HepG2 (cell line): ENCODE results near the gene TANGO2. TPM values are rescaled to one million over a fixed set of nuclear protein-coding genes. Genes with fewer than 3 reads are reported as not detected.
A peak's percentile ranks its signal among the peaks of the same experiment; 100 is the strongest.

Experiments
- ATAC-seq: fragments of 200-7000 bp; cut with Tn5 transposase; 3 replicates; pipeline ENCODE4 v1.9.1; 2020; ENCODE audit warnings: mild to moderate bottlenecking, moderate library complexity
- BruUV-seq: library from RNA; stranded (reverse); fragments of 400-500 nt; replicated peaks from 2 replicates; lab custom pipeline; 2021; lab: Mats Ljungman, UMichigan
- CTCF ChIA-PET: fragments of 300-600 bp; formaldehyde crosslinking; extraction: SDS; loops from one replicate; lab custom pipeline; 2021; ENCODE audit warnings: low total read pairs, inconsistent platforms, low intra/inter-chr PET ratio; lab: Yijun Ruan, JAX
- POLR2A ChIA-PET: fragments of 350-600 bp; sonication (Branson Sonifier 250); formaldehyde crosslinking; loops from one replicate; lab custom pipeline; 2020; ENCODE audit warnings: antibody characterized with exemption, inconsistent platforms; lab: Yijun Ruan, JAX
- DNase-seq: peaks from one replicate; pipeline ENCODE4 v3.0.0-alpha.2; 2015; ENCODE audit warnings: low spot score
- FAIRE-seq: peaks from 3 replicates; lab custom pipeline; 2011; peaks lifted over from hg19 to GRCh38; lab: Jason Lieb, UNC
- H2AFZ ChIP-seq: one replicate; pipeline ENCODE4 v1.6.1; 2011; ENCODE audit warnings: low read length, inconsistent platforms
- H3K27ac ChIP-seq: fragments of 300-600 bp; 3 replicates; pipeline ENCODE4 v1.8.0; 2011; ENCODE audit warnings: mixed run types, mild to moderate bottlenecking, mixed read lengths, low read length, inconsistent platforms; ENCODE audit not compliant: insufficient read depth; ENCODE audit errors: extremely low read length
- H3K27me3 ChIP-seq, 2 experiments: fragments of 200-600 bp in 1 of 2; 2 replicates in 1 of 2; 3 replicates in 1 of 2; pipeline versions ENCODE4 v1.6.0 to v1.8.0; 2011; ENCODE audit warnings: low read length in 2 of 2, mild to moderate bottlenecking in 2 of 2, moderate library complexity in 2 of 2, inconsistent platforms in 1 of 2; ENCODE audit not compliant: insufficient read depth in 2 of 2, control insufficient read depth in 1 of 2
- H3K36me3 ChIP-seq, 2 experiments: fragments of 200-600 bp in 1 of 2; replicated peaks in 1 of 2; 2 replicates in 1 of 2; 3 replicates in 1 of 2; pipeline versions ENCODE4 v1.5.1 to v1.8.0; 2011; ENCODE audit warnings: low read length in 2 of 2, inconsistent platforms in 1 of 2; ENCODE audit not compliant: insufficient read depth in 2 of 2, control insufficient read depth in 1 of 2
- H3K4me1 ChIP-seq: 2 replicates; pipeline ENCODE4 v1.5.1; 2012; ENCODE audit warnings: low read length, inconsistent platforms; ENCODE audit not compliant: insufficient read depth
- H3K4me2 ChIP-seq: 2 replicates; pipeline ENCODE4 v1.6.0; 2011; ENCODE audit warnings: low read depth, low read length, inconsistent platforms
- H3K4me3 ChIP-seq, 3 experiments: fragments of 200-600 bp in 1 of 3; sonication (generic), shearing (Covaris generic) in 1 of 3; replicated peaks in 1 of 3; 2 replicates each; pipeline ENCODE4 v1.5.1; 2011 to 2016; ENCODE audit warnings: low read length in 3 of 3, inconsistent platforms in 2 of 3, low read depth in 2 of 3, mild to moderate bottlenecking in 2 of 3, control low read depth in 1 of 3, mixed read lengths in 1 of 3; ENCODE audit not compliant: insufficient read depth in 1 of 3
- H3K79me2 ChIP-seq: one replicate; pipeline ENCODE4 v1.6.1; 2011; ENCODE audit warnings: low read length, inconsistent platforms; ENCODE audit not compliant: insufficient read depth
- H3K9ac ChIP-seq: 2 replicates; pipeline ENCODE4 v1.6.0; 2011; ENCODE audit warnings: mild to moderate bottlenecking, low read depth, low read length, inconsistent platforms; ENCODE audit not compliant: insufficient read depth
- H3K9me3 ChIP-seq: 2 replicates; pipeline ENCODE4 v1.5.1; 2012; ENCODE audit warnings: mild to moderate bottlenecking, low read length
- H4K20me1 ChIP-seq: 2 replicates; pipeline ENCODE4 v1.6.0; 2011; ENCODE audit warnings: inconsistent platforms, mild to moderate bottlenecking, low read length, moderate library complexity; ENCODE audit not compliant: insufficient read depth
- RAD51 ChIP-seq: fragments of 450-650 bp; IDR thresholded peaks from 2 replicates; pipeline ENCODE4 v1.6.1; 2016; ENCODE audit warnings: borderline replicate concordance
- SMC3 ChIP-seq: IDR thresholded peaks from 2 replicates; pipeline ENCODE4 v1.6.1; 2011; ENCODE audit warnings: low read length, improper control_type of control experiment
- STAG1 ChIP-seq: sonication (generic); formaldehyde crosslinking; IDR thresholded peaks from 2 replicates; pipeline ENCODE4 v1.4.0; 2020; ENCODE audit warnings: missing genetic modification reagents
- ZNF292 ChIP-seq: sonication (generic); formaldehyde crosslinking; IDR thresholded peaks from 2 replicates; pipeline ENCODE4 v1.8.1; 2022; ENCODE audit warnings: mild to moderate bottlenecking, low read depth, missing genetic modification reagents, borderline replicate concordance
- ZNF567 ChIP-seq: sonication (generic); formaldehyde crosslinking; IDR thresholded peaks from 2 replicates; pipeline ENCODE4 v1.8.1; 2023; ENCODE audit warnings: mild to moderate bottlenecking, missing genetic modification reagents, borderline replicate concordance
- WGBS: methylation state at CpG from one replicate; pipeline ENCODE4 v1.1.6; 2017; ENCODE audit warnings: low lambda C conversion rate; 5-methylcytosine and 5-hydroxymethylcytosine counted together
- in situ Hi-C: cut with HindIII; loops from 2 replicates; pipeline ENCODE4 v1.10.0; 2017; ENCODE audit warnings: low pct_unique_long_range_greater_than_20kb; ENCODE audit not compliant: extremely low pct_ligation_motif_present
- intact Hi-C: fragments of 100-400 bp; cut with micrococcal nuclease; formaldehyde crosslinking; loops from one replicate; pipeline ENCODE4 v1.10.0; 2022; ENCODE audit not compliant: unreplicated experiment
- polyA plus RNA-seq, 8 experiments: library from polyadenylated mRNA; depleted of rRNA in 3 of 8; stranded (reverse) in 7 of 8; unstranded in 1 of 8; fragments of >200 nt; fragmentation: Illumina TruSeq in 4 of 8; extraction: Trizol in 4 of 8; gene quantifications; 2 replicates each; pipeline versions ENCODE4 v1.2.1 to v1.2.3, GENCODE V29; 2011 to 2016; ENCODE audit warnings: low read depth in 4 of 8, missing spikeins in 1 of 8, mixed read lengths in 1 of 8; ENCODE audit not compliant: insufficient read depth in 1 of 8
- total RNA-seq, 5 experiments: library from RNA; depleted of rRNA; stranded (reverse); fragments of >200 nt; fragmentation: Illumina TruSeq; extraction: Trizol; gene quantifications; 2 replicates each; pipeline ENCODE4 v1.2.3, GENCODE V29; 2016; ENCODE audit warnings: low read depth in 1 of 5
- TF ChIP-seq, protein P1 (sequence below): sonication (generic); formaldehyde crosslinking; IDR thresholded peaks from 2 replicates; pipeline ENCODE4 v1.5.0; 2020; ENCODE audit warnings: mild to moderate bottlenecking, missing genetic modification reagents
- TF ChIP-seq, protein P2 (sequence below): sonication (generic); formaldehyde crosslinking; IDR thresholded peaks from 2 replicates; pipeline ENCODE4 v1.5.0; 2020; ENCODE audit warnings: mild to moderate bottlenecking, missing genetic modification reagents, moderate library complexity

TANGO2 gene
- total and polyA plus RNA-seq, 2 of the 13 experiments (the other 11 are each of a cell fraction or from before 2014, with no cell fraction given): 12.9 to 14.8 TPM

GRCh38 chr22:20027966-20028854 lies 7.3 kb downstream of the TANGO2 start:
- ChIA-PET POLR2A (no interaction called here), CTCF (interaction anchor here (2.0 kb wide), 1 partner anchor 58 kb away, joined by 12 read pairs; no protein-coding TSS in a partner anchor)
- Histone ChIP-seq H3K36me3 (peaks cover 0 to 2% of the 10 kb centered on the region in 2 experiments; a peak in 2 of 5 replicates), H3K4me2 (no peak overlapping the region), H3K9me3 (no peaks in the 10 kb centered on the region), H3K4me3 (no peak overlapping the region), H3K4me1 (no peaks in the 10 kb centered on the region), H4K20me1 (no peaks in the 10 kb centered on the region), H3K27ac (no peak overlapping the region), H3K79me2 (no peaks in the 10 kb centered on the region), H2AFZ (no peak overlapping the region), H3K9ac (no peak overlapping the region), H3K27me3 (no peaks in the 10 kb centered on the region)
- ATAC-seq (peak; percentile 30; the same call in 1 of the 3 replicates), FAIRE-seq (no peak), DNase-seq (no peak)
- no TSS peak for BruUV-seq
- in situ Hi-C loops (no loop called here), intact Hi-C loops (no loop called here)
- WGBS: 91% methylated on average over 10 of the region's 12 CpGs
- TF ChIP-seq RAD51: no peak
- TF ChIP-seq, protein P1, sequence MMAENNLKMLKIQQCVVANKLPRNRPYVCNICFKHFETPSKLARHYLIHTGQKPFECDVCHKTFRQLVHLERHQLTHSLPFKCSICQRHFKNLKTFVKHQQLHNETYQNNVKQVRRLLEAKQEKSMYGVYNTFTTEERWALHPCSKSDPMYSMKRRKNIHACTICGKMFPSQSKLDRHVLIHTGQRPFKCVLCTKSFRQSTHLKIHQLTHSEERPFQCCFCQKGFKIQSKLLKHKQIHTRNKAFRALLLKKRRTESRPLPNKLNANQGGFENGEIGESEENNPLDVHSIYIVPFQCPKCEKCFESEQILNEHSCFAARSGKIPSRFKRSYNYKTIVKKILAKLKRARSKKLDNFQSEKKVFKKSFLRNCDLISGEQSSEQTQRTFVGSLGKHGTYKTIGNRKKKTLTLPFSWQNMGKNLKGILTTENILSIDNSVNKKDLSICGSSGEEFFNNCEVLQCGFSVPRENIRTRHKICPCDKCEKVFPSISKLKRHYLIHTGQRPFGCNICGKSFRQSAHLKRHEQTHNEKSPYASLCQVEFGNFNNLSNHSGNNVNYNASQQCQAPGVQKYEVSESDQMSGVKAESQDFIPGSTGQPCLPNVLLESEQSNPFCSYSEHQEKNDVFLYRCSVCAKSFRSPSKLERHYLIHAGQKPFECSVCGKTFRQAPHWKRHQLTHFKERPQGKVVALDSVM: peak; percentile 51; the same call in 1 of the 2 replicates
- TF ChIP-seq, protein P2, sequence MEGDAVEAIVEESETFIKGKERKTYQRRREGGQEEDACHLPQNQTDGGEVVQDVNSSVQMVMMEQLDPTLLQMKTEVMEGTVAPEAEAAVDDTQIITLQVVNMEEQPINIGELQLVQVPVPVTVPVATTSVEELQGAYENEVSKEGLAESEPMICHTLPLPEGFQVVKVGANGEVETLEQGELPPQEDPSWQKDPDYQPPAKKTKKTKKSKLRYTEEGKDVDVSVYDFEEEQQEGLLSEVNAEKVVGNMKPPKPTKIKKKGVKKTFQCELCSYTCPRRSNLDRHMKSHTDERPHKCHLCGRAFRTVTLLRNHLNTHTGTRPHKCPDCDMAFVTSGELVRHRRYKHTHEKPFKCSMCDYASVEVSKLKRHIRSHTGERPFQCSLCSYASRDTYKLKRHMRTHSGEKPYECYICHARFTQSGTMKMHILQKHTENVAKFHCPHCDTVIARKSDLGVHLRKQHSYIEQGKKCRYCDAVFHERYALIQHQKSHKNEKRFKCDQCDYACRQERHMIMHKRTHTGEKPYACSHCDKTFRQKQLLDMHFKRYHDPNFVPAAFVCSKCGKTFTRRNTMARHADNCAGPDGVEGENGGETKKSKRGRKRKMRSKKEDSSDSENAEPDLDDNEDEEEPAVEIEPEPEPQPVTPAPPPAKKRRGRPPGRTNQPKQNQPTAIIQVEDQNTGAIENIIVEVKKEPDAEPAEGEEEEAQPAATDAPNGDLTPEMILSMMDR (CRISPR knock-in tag): peak; percentile 29
- TF ChIP-seq STAG1 (CRISPR knock-in tag): 0 out of 2 replicates have a peak, but pooled peaks have one; percentile 30
- no peak for TF ChIP-seq ZNF567 (CRISPR knock-in tag)
- TF ChIP-seq ZNF292 (CRISPR knock-in tag): no peak
- TF ChIP-seq SMC3: peak; percentile 11; the same call in 1 of the 2 replicates
